Panc1 (cell line): Measurements from ENCODE around the gene SPZ1. TPM values are rescaled to one million over a fixed set of nuclear protein-coding genes. Genes with fewer than 3 reads are reported as not detected.

Experiments
- ATAC-seq: fragments of 200-7000 bp; cut with Tn5 transposase; 2 replicates; pipeline ENCODE4 v1.9.1; 2020; ENCODE audit warnings: mild to moderate bottlenecking, moderate library complexity
- BruUV-seq: library from RNA; stranded (reverse); fragments of 400-500 nt; replicated peaks from 2 replicates; lab custom pipeline; 2021; lab: Mats Ljungman, UMichigan
- CTCF ChIA-PET: fragments of 300-600 bp; sonication (Branson Sonifier 250); formaldehyde crosslinking; loops from one replicate; lab custom pipeline; 2022; ENCODE audit warnings: antibody characterized with exemption; lab: Charles Lee
- POLR2A ChIA-PET: fragments of 300-600 bp; sonication (Branson Sonifier 250); formaldehyde crosslinking; loops from one replicate; lab custom pipeline; 2022; ENCODE audit warnings: antibody characterized with exemption; lab: Charles Lee
- DNase-seq: peaks from one replicate; pipeline ENCODE4 v3.0.0-alpha.2; 2010; ENCODE audit warnings: low read depth, low spot score
- H3K27ac ChIP-seq: 2 replicates; pipeline ENCODE4 v1.5.1; 2011; ENCODE audit warnings: mild to moderate bottlenecking, low read length, inconsistent platforms
- H3K27me3 ChIP-seq: fragments of 200-500 bp; sonication (Bioruptor generic); 2 replicates; pipeline ENCODE4 v1.6.0; 2014; ENCODE audit warnings: low read length, inconsistent platforms; ENCODE audit not compliant: control insufficient read depth, insufficient read depth
- H3K36me3 ChIP-seq: fragments of 200-500 bp; sonication (Bioruptor generic); 2 replicates; pipeline ENCODE4 v1.5.1; 2014; ENCODE audit warnings: inconsistent platforms, mild to moderate bottlenecking, low read length, moderate library complexity; ENCODE audit not compliant: control insufficient read depth, insufficient read depth
- H3K4me1 ChIP-seq: 2 replicates; pipeline ENCODE4 v1.5.1; 2011; ENCODE audit warnings: inconsistent platforms, mild to moderate bottlenecking, low read length, moderate library complexity; ENCODE audit not compliant: control insufficient read depth, insufficient read depth
- H3K4me3 ChIP-seq, 2 experiments: 2 replicates each; pipeline ENCODE4 v1.5.1; 2011 to 2012; ENCODE audit warnings: low read depth in 2 of 2, low read length in 2 of 2, mild to moderate bottlenecking in 2 of 2, inconsistent platforms in 1 of 2, moderate library complexity in 1 of 2
- H3K9me3 ChIP-seq: fragments of 200-500 bp; sonication (Bioruptor generic); 2 replicates; pipeline ENCODE4 v1.5.1; 2014; ENCODE audit warnings: low read depth, mild to moderate bottlenecking, inconsistent platforms, low read length, moderate library complexity; ENCODE audit not compliant: control insufficient read depth, insufficient read depth
- CTCF ChIP-seq: fragments of 450-650 bp; IDR thresholded peaks from 2 replicates; pipeline ENCODE4 v1.5.1; 2017; ENCODE audit warnings: mild to moderate bottlenecking
- POLR2AphosphoS5 ChIP-seq: IDR thresholded peaks from 2 replicates; pipeline ENCODE4 v1.6.1; 2012; ENCODE audit warnings: mild to moderate bottlenecking, low read depth, low read length, moderate library complexity
- REST ChIP-seq, 2 experiments: IDR thresholded peaks; 2 replicates each; pipeline ENCODE4 v1.6.1; 2011 to 2012; ENCODE audit warnings: low read depth in 2 of 2, control low read depth in 1 of 2, low read length in 1 of 2, mild to moderate bottlenecking in 1 of 2, moderate library complexity in 1 of 2; ENCODE audit not compliant: insufficient read depth in 1 of 2
- SIN3A ChIP-seq: IDR thresholded peaks from 2 replicates; pipeline ENCODE4 v1.6.1; 2012; ENCODE audit warnings: low read depth, mild to moderate bottlenecking, low read length, moderate library complexity, borderline replicate concordance; ENCODE audit not compliant: insufficient read depth
- TCF7L2 ChIP-seq: IDR thresholded peaks from 2 replicates; pipeline ENCODE4 v1.6.1; 2011; ENCODE audit warnings: mild to moderate bottlenecking, low read depth, low read length, inconsistent platforms
- in situ Hi-C: cut with HindIII; loops from 2 replicates; pipeline ENCODE4 v1.10.0; 2016; ENCODE audit warnings: low sequenced_read_pairs, low pct_unique_long_range_greater_than_20kb
- intact Hi-C: fragments of 100-400 bp; cut with micrococcal nuclease; formaldehyde crosslinking; loops from one replicate; pipeline ENCODE4 v1.10.0; 2022; ENCODE audit not compliant: unreplicated experiment
- total RNA-seq: library from RNA; stranded (reverse); gene quantifications from one replicate; pipeline ENCODE4 v1.2.1, GENCODE V29; 2021; ENCODE audit not compliant: unreplicated experiment

Gene SPZ1
- total RNA-seq, 1 experiment from 2014 or later: not detected

- BruUV-seq: no TSS peak
- in situ Hi-C loops (no loop called here), intact Hi-C loops (no loop called here)
- Histone ChIP-seq H3K4me1 (no peaks in the 10 kb centered on the region), H3K9me3 (no peaks in the 10 kb centered on the region), H3K4me3 (no peak overlapping the region), H3K27ac (no peak overlapping the region), H3K36me3 (no peaks in the 10 kb centered on the region), H3K27me3 (no peaks in the 10 kb centered on the region)
- POLR2A ChIA-PET: no interaction called here
- DNase-seq (no peak), ATAC-seq (no peak)
- CTCF ChIA-PET: no interaction called here
- no peak for TF ChIP-seq CTCF
- TF ChIP-seq SIN3A: no peak
- TF ChIP-seq TCF7L2: no peak
- no peak for TF ChIP-seq REST (IDR thresholded peaks at IDR 0.05; ENCODE audit: insufficient read depth in 1 of 2, low read depth in 2 of 2, low read length in 1 of 2)
- no peak for TF ChIP-seq POLR2AphosphoS5
Observed at GRCh38 chr5:80357671-80358070, 37.9 kb downstream of the SPZ1 start.

- in situ Hi-C loops: no loop called here
- H3K9me3 ChIP-seq: no peaks in the 10 kb centered on the region
Observed at GRCh38 chr5:80360914-80361444, 41.2 kb downstream of the SPZ1 start.

More at GRCh38 chr5:80360914-80361444, 41.2 kb downstream of the SPZ1 start:
- ChIA-PET CTCF (no interaction called here), POLR2A (no interaction called here)
- H3K27ac ChIP-seq: no peak overlapping the region
- TF ChIP-seq POLR2AphosphoS5 (no peak), REST (IDR thresholded peaks at IDR 0.05; ENCODE audit: insufficient read depth in 1 of 2, low read depth in 2 of 2, low read length in 1 of 2) (no peak), TCF7L2 (no peak), CTCF (no peak), SIN3A (no peak)
- no peak overlapping the region for H3K4me3 ChIP-seq
- ATAC-seq (no peak), DNase-seq (no peak)
- H3K27me3 ChIP-seq: no peaks in the 10 kb centered on the region
- no peaks in the 10 kb centered on the region for H3K36me3 ChIP-seq
- no TSS peak for BruUV-seq
- intact Hi-C loops: no loop called here
- H3K4me1 ChIP-seq: no peaks in the 10 kb centered on the region
